ENCODE results near the gene PRKAG2.
A peak's percentile ranks its signal among the peaks of the same experiment; 100 is the strongest.

Gene PRKAG2

DNA sequence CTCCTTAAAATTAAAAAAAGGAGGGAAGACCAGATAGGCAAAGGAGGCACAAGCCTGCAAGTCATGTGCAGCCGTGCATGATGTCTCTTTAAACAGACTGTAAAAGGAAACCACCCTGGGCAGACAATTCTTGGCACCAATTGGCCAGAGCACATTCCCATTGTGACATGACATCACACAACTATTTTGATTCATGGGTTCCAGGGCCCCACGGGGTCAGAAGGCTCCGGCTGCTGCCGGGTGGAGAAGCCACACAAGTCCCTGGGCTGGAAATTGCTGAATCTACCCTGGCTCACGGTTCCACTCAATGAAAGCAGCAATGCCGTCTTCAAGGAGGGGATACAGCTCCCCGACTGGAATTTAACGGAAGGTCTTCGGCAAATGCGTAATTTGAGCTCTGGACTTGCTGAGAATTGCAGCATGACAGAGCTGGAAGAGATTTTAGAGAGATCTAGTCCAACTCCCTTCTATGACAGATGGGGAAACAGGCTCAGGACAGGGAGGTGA, 140.5 kb downstream of the PRKAG2 start:
- DNase-seq, result peak; percentile 77

GRCh38 chr7:151735851-151736402, 141.0 kb downstream of the PRKAG2 start:
- DNase-seq, result peak; percentile 73

- DNase-seq, result no peak
Observed at GRCh38 chr7:151735186-151735850, 141.6 kb downstream of the PRKAG2 start.

- DNase-seq, result no peak
Observed at GRCh38 chr7:151732834-151733592, 143.9 kb downstream of the PRKAG2 start.

GRCh38 chr7:151732292-151732691, 144.6 kb downstream of the PRKAG2 start:
- DNase-seq, result no peak

DNA sequence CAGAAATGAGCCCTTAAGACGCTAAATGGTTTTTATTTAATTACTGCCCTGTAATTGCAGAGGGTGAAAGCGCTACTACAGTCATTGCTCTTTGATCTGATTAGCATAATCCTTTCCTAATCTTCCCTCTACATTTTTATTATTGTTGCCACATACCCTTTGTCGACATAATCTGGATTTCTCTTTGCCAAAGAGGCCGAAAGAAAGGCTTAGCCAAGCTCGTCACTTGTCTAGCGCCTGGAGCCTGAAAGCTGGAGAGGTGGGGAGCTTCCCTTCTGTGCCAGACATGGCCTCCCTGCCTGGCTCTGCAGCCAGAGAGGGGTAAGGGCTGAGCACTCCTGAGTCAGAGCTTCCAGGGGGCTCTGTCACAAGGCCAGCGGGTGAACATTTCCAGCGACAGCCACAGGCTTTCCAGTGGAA, 145.9 kb downstream of the PRKAG2 start:
- DNase-seq, result no peak

GRCh38 chr7:151730591-151730990, 146.3 kb downstream of the PRKAG2 start:
- DNase-seq, result no peak

DNA sequence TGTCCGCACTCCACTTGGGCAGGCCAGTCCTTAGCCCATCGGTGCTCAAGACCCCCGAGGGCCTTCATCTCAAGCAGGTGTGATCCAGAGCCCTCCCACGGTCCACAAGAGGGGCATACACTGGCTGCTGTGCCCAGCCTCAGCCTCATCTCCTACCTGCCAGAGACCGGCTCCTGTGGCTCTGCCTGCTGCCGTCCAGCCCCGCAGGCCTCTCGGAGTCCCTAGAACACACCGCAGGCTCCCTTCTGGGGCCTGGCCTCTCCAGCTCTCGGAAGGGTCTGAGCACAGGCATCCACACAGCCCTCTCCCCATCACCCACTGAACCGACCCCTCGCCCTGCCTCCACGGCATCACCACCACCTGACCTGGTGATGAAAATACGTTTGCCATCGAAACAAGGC, 147.4 kb downstream of the PRKAG2 start:
- no peak for DNase-seq

DNA sequence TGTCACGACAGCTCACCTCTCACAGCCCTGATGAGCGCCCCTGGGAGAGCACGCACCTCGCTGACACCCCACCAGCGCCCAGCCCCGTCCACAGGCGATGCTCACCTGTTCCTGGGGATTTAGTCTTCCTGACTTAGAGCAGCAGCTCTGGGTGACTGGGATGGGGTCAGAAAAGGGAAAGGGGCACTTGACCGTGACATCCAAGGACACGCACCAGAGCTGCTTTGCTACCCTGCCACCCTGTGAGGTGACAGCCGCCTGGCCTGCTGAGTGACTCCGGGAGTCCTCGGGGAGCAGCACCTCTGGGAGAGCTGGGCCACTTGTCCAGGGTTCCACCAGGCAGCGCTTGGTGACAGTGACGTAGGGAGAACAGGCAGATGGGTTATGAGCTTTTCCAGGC, 148.2 kb downstream of the PRKAG2 start:
- DNase-seq, result no peak

- DNase-seq, result no peak
Observed at GRCh38 chr7:151728286-151728660, 148.6 kb downstream of the PRKAG2 start.

- DNase-seq, result no peak
Observed at GRCh38 chr7:151727579-151728285, 149.2 kb downstream of the PRKAG2 start.

GRCh38 chr7:151726652-151727578, 150.0 kb downstream of the PRKAG2 start:
- DNase-seq, result no peak

DNA sequence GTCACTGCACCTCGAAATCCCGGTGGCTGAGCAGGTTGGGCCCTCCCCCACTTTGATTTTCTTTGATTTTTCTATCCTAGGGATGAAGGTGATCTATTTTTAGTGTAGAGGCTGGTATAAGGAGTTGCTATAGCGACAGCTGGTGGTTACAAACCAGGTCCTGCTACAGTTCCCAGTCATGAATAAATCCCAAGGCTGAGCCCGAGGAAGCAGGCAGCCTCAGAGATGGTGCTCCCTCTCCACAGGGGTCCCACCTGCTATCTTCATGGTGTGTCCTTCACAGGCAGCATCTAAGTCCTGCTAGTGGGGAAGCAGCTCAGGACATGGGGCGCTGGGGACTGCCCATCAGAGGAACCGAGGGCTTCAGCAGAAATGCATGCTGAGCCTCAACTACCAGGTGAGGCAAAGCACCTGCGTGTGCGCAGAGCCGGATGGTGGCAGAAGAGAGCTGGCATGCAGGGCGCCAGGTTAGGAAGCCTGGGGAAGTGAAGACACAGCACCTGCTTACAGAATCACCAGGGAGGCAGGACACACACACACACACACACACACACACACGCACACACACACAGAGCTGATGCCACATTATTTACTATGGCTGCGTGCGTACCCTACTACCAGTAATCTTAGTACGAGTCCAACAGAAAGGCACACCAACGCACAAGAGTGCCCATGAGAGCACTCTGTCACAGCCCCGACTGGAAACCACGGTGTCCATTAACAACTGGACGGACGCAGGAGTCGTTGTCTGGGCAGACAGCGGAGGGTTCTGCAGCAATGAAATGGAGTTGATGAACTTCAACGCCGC, 150.9 kb downstream of the PRKAG2 start:
- DNase-seq, result no peak

GRCh38 chr7:151724920-151725584, 151.9 kb downstream of the PRKAG2 start:
- DNase-seq, result no peak

GRCh38 chr7:151724250-151724915, 152.5 kb downstream of the PRKAG2 start:
- no peak for DNase-seq

GRCh38 chr7:151723321-151723720, 153.6 kb downstream of the PRKAG2 start:
- no peak for DNase-seq

DNA sequence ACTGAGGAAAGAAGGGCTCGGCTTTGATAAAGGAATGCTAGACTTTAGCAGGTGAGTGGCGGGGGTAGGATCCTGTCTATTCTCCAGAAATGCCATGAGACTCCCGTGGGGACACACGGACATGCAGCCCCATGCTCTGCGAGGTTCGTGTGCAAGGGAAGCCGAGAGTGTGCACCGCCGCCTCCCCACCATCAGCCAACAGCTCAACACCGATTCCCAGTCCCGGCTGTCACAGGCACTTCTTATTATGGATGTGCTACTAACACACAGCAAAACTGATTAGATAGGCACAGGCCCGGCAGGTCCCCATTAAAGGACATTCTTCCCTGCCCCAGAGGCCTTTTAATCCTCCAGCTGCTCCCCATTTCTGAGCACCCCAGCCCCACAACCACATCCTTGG, 154.4 kb downstream of the PRKAG2 start:
- no peak for DNase-seq

- no peak for DNase-seq
Observed at GRCh38 chr7:151721694-151722093, 155.2 kb downstream of the PRKAG2 start.

GRCh38 chr7:151721236-151721635, 155.7 kb downstream of the PRKAG2 start:
- DNase-seq, result no peak

DNA sequence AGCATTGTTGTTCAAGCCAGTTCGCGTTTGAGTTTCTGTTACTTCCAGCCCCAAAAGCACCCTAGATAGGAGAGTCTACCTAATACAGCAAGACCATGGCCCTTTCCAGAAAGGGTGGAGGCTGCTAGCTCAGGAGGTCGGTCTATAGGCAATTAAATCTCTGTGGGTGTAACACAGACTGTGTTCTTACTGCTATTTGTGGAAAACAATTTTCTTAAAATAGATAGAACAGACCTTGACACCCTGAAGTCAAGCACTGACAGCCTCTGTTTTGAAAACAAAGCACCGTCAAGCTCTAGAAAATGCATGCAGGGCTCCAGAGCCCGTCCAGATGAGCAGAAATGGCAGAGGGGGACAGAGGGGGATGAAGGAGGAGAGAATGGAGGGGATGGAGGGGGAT, 156.6 kb downstream of the PRKAG2 start:
- DNase-seq, result no peak
